Stimulated activated naive B cell treated with anti-CD40 and anti-IgM and Interleukin-4, amounts not matched to agents 10 μg/mL and 1 μg/mL and 100 μg/mL, for 72 hours (primary cell): ENCODE data around the gene TRAIP.
A peak's percentile ranks its signal among the peaks of the same experiment; 100 is the strongest.
"Not testable (repeated sequence)": the region's sequence is repeated elsewhere in the genome, so short reads cannot be mapped to it uniquely, and the experiment has no call there.

Experiments
- ATAC-seq, 2 donors: fragments of 150-1000 bp; cut with Tn5 transposase; replicated peaks; 2 replicates each; pipeline ENCODE4 v1.10.0; 2021; ENCODE audit warnings: moderate library complexity in 1 of 2
- DNase-seq: peaks from one replicate; pipeline ENCODE4 v3.0.0; 2021
- H3K27ac Mint-ChIP-seq: one replicate; pipeline ENCODE4 v1.8.0; 2022; ENCODE audit warnings: mild to moderate bottlenecking, mixed read lengths
- H3K27me3 Mint-ChIP-seq, 2 donors: one replicate each; pipeline ENCODE4 v1.8.0; 2022; ENCODE audit warnings: mixed read lengths in 2 of 2
- H3K36me3 Mint-ChIP-seq, 2 donors: one replicate each; pipeline ENCODE4 v1.8.0; 2022; ENCODE audit warnings: mixed read lengths in 2 of 2, mild to moderate bottlenecking in 1 of 2
- H3K4me1 Mint-ChIP-seq, 2 donors: one replicate each; pipeline ENCODE4 v1.8.0; 2022; ENCODE audit warnings: mixed read lengths in 2 of 2, mild to moderate bottlenecking in 1 of 2
- H3K4me3 Mint-ChIP-seq, 2 donors: one replicate each; pipeline ENCODE4 v1.8.0; 2022; ENCODE audit warnings: mild to moderate bottlenecking in 2 of 2, mixed read lengths in 2 of 2, moderate library complexity in 1 of 2
- H3K9me3 Mint-ChIP-seq, 2 donors: one replicate each; pipeline ENCODE4 v1.8.0; 2022; ENCODE audit warnings: mixed read lengths in 2 of 2, mild to moderate bottlenecking in 1 of 2

The TRAIP gene

DNA sequence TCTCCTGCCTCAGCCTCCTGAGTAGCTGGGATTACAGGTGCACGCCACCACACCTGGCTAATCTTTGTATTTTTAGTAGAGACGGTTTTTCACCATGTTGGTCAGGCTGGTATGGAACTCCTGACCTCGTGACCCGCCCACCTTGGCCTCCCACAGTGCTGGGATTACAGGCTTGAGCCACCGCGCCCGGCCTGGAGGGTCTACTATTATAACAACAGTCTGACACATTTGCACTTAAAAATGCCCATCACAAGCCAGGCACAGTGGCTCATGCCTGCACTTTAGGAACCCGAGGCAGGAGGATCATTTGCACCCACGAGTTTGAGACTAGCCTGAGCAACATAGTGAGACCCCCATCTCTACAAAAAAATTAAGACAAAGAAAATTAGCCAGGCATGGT is 74.1 kb downstream of the TRAIP start:
- not testable (repeated sequence) for ATAC-seq, H3K27me3 Mint-ChIP-seq, DNase-seq, H3K4me3 Mint-ChIP-seq, H3K9me3 Mint-ChIP-seq, H3K27ac Mint-ChIP-seq
- Mint-ChIP-seq H3K4me1 (peaks cover 20 to 51% of the 10 kb centered on the region in 2 donors), H3K36me3 (peaks cover 11 to 24% of the 10 kb centered on the region in 2 donors)

DNA sequence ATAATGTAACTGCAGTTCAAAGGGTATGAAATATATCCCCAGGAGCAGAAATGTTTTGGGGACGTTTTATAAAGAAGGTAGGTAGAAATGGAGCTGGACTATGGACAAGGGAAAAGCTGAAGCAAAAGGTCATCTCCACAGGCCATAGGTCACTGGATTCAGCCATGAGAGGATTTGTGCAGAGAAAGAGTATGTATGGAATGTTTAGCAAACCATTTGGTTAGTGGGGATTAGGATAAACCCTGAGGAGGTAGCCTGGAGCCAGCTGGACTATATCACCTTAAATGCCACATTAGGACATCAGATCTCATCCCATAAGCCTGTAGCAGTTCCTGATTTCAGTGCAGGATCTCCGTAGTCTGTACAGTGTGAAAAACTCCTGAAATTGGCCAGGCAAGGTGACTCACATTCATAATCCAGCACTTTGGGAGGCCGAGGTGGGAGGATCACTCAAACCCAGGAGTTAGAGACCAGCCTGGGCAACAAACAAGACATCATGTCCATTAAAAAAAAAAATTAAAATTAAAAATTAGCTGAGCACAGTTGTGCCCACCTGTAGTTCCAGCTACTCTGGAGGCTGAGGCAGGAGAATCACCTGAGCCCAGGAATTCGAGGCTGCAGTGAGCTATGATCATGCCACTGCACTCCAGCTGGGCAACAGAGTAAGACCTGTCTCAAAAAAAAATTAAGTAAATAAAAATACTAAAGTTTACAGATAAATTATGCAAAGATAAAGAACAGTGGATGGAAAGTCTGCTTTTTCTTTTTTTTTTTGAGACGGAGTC is 74.8 kb downstream of the TRAIP start:
- H3K27me3 Mint-ChIP-seq = no peaks in the 10 kb centered on the region
- H3K9me3 Mint-ChIP-seq = no peaks in the 10 kb centered on the region
- peaks cover 17 to 44% of the 10 kb centered on the region in 2 donors for H3K4me1 Mint-ChIP-seq
- DNase-seq (no peak), ATAC-seq (no peak)
- H3K27ac Mint-ChIP-seq = no peak overlapping the region
- peaks cover 15 to 27% of the 10 kb centered on the region in 2 donors for H3K36me3 Mint-ChIP-seq
- no peak overlapping the region for H3K4me3 Mint-ChIP-seq

DNA sequence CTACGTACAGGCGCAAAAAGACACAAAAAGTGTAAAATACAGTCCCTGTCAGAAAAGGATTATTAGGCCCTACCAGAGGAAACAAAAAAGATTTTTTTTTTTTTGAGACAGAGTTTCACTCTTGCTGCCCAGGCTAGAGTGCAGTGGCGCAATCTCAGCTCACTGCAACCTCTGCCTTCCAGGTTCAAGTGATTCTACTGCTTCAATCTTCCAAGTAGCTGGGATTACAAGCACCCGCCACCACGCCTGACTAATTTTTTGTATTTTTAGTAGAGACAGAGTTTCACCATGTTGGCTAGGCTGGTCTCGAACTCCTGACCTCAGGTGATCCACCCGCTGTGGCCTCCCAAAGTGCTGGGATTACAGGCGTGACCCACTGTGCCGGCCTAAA is 75.4 kb downstream of the TRAIP start:
- Mint-ChIP-seq H3K4me1 (peaks cover 17 to 42% of the 10 kb centered on the region in 2 donors), H3K36me3 (peaks cover 15 to 27% of the 10 kb centered on the region in 2 donors)
- DNase-seq, H3K4me3 Mint-ChIP-seq, H3K9me3 Mint-ChIP-seq, H3K27ac Mint-ChIP-seq, H3K27me3 Mint-ChIP-seq, ATAC-seq: not testable (repeated sequence)

DNA sequence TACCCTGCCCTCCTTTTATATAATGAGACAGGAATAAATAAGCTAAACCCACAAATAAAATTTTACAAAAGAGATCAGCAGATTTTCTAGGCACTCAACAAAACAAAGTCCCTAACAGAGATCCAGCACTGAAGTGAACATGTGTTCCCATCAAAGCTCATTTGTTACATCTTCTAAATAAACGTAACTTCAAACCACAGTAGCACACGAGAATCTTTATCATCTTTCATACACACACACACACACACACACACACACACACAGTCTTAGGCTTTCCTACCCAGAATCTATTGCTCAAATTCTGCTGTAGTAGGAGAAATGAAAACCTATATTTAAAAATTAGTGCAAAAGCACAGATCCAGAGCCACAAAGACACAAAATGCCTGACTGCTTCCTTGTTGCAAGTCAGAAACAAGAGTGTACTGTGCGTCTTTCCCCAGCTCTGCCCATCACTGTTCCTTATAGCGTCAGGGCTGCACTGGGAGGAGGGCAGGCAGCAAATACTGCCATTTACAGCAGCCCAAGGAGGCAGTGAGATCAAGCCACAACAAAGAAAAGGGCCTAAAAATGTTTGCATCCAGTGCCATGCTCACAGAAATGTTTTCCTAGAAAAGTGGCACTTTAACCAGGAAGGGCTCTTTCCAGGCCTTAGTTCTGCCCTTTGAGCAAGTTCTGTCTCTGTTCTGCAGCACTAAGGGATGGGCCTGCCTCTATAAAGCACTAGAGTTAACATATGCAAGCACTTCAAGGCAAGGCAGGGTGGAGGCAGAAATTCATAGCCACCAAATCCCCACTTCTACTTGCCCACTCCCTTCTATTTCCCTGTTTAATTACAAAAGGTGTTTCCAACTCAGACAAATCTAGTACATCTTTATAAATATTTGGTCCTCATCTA is 76.0 kb downstream of the TRAIP start:
- Mint-ChIP-seq H3K36me3 (peaks cover 14 to 25% of the 10 kb centered on the region in 2 donors), H3K4me3 (no peak overlapping the region), H3K4me1 (peaks cover 14 to 39% of the 10 kb centered on the region in 2 donors), H3K27me3 (no peaks in the 10 kb centered on the region), H3K27ac (peak overlapping the region; percentile 65), H3K9me3 (no peaks in the 10 kb centered on the region)
- no peak for DNase-seq
- ATAC-seq = no peak

DNA sequence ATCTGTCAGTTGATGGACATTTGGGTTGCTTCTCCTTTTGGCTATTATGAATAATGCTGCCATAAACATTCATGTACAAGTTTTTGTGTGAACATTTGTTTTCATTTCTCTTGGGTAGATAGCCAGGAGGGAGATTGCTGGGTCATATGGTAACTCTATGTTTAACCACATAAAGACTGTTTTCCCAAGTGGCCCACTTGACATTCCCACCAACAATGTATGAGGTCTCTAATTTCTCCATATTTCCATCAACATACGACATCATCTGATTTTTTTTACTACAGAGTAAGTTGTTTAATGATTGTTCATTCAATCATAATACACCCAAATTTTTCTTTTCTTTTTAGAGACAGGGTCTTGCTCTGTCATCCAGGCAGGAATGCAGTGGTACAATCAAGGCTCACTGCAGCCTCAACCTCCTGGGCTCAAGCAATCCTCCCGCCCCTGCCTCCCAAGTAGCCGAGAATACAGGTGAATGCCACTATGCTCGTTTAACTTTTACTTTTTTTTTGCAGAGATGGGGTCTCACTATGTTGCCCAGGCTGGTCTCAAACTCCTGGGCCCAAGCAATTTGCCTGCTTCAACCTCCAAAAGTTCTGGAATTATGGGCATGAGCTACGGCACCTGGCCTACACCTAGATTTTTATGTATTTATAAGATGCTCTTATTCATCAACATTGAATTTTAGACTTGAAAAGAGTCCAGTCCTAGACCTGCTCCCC is 76.8 kb downstream of the TRAIP start:
- Mint-ChIP-seq H3K4me3 (no peak overlapping the region), H3K36me3 (peaks cover 16 to 26% of the 10 kb centered on the region in 2 donors), H3K27me3 (no peaks in the 10 kb centered on the region), H3K27ac (peak overlapping the region; percentile 65), H3K9me3 (no peaks in the 10 kb centered on the region), H3K4me1 (peaks cover 16 to 34% of the 10 kb centered on the region in 2 donors)
- ATAC-seq (no peak), DNase-seq (no peak)
